SKM-1 (cell line): ENCODE results near the gene CNIH3.
A peak's percentile ranks its signal among the peaks of the same experiment; 100 is the strongest.

ENCODE experiments used
- DNase-seq: peaks from one replicate; lab custom pipeline; 2025; ENCODE audit not compliant: unreplicated experiment; lab: John Stamatoyannopoulos, UW

CNIH3 gene

GRCh38 chr1:224640587-224640986, 24.5 kb downstream of the CNIH3 start:
- no peak for DNase-seq

- DNase-seq = no peak
Measured at GRCh38 chr1:224641030-224641429, 24.9 kb downstream of the CNIH3 start.

- no peak for DNase-seq
Measured at GRCh38 chr1:224643653-224644052, 27.5 kb downstream of the CNIH3 start.

GRCh38 chr1:224644553-224645154, 28.5 kb downstream of the CNIH3 start:
- peak; percentile 31 for DNase-seq

GRCh38 chr1:224647449-224647848, 31.3 kb downstream of the CNIH3 start:
- DNase-seq = no peak

- no peak for DNase-seq
Measured at GRCh38 chr1:224650290-224650689, 34.2 kb downstream of the CNIH3 start.

GRCh38 chr1:224651188-224651587, 35.1 kb downstream of the CNIH3 start:
- no peak for DNase-seq

- DNase-seq = no peak
Measured at GRCh38 chr1:224656392-224656791, 40.3 kb downstream of the CNIH3 start.

- DNase-seq = no peak
Measured at GRCh38 chr1:224660074-224660473, 44.0 kb downstream of the CNIH3 start.

- DNase-seq = no peak
Measured at GRCh38 chr1:224662870-224663269, 46.8 kb downstream of the CNIH3 start.

GRCh38 chr1:224665016-224665415, 48.9 kb downstream of the CNIH3 start:
- no peak for DNase-seq

- no peak for DNase-seq
Measured at GRCh38 chr1:224666078-224666477, 50.0 kb downstream of the CNIH3 start.

GRCh38 chr1:224666913-224667312, 50.8 kb downstream of the CNIH3 start:
- no peak for DNase-seq

GRCh38 chr1:224668984-224669383, 52.9 kb downstream of the CNIH3 start:
- no peak for DNase-seq

- DNase-seq = no peak
Measured at GRCh38 chr1:224669403-224669802, 53.3 kb downstream of the CNIH3 start.

GRCh38 chr1:224670506-224670905, 54.4 kb downstream of the CNIH3 start:
- DNase-seq = no peak

GRCh38 chr1:224671076-224671475, 55.0 kb downstream of the CNIH3 start:
- no peak for DNase-seq

- DNase-seq = no peak
Measured at GRCh38 chr1:224673141-224673540, 57.0 kb downstream of the CNIH3 start.

GRCh38 chr1:224675590-224675989, 59.5 kb downstream of the CNIH3 start:
- DNase-seq = no peak

GRCh38 chr1:224676551-224676950, 60.4 kb downstream of the CNIH3 start:
- DNase-seq = no peak

- DNase-seq = no peak
Measured at GRCh38 chr1:224678168-224678567, 62.1 kb downstream of the CNIH3 start.

GRCh38 chr1:224679606-224680005, 63.5 kb downstream of the CNIH3 start:
- DNase-seq = no peak

GRCh38 chr1:224681816-224682215, 65.7 kb downstream of the CNIH3 start:
- no peak for DNase-seq
